ENCODE measurements around the gene KRTDAP.
A peak's percentile ranks its signal among the peaks of the same experiment; 100 is the strongest.

Gene KRTDAP

DNA sequence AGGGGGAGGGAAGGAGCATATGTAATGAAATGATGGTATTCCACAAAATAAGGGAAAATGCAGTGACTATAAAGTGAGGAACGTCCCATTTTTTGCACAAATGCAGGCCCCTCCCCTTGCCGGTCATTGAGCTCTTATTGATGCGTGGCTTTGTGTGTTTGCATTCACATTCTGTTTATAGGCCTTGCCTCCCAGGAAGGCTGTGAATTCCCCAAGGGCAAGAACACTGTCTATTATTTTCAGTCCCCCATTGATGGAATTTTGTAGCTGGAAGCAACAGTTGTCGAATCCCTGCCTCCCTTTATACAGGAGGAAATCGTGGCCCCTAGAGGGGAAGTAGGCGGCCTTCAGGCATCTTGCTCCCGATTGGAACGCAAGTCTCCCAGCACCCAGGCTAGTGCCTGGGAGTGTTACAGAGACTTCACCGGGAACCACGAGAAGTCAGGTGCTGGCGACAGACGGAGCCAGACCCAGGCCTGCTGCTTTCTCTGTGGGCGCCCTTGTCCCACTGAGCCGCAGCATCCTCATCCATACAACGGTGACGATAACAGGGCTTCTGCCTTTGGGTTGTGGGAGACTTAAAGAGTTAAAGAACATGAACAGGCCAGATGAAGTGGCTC lies 31.0 kb upstream of the KRTDAP start:
- no peak for TF ChIP-seq CTCF (conservative IDR thresholded peaks at IDR 0.05; ENCODE audit: low read length)

DNA sequence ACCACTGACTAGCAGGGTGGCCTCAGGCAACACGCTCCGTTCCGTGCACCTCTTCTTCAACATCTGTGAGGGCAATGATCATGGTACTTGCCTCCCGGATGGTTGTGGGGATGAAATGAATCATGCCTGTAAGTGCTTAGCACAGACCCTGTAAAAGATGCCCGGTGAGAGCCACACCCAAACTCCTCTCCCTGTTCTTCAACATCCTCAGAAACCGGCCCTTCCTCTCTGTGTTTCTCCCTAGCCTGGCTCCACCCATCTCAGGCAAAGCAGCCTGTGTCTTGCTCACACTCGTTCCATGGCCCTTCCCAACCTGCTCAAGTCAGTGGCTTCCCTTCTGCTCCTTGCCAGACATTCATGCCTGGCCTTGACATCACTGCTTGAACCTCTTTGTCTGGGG lies 29.0 kb upstream of the KRTDAP start:
- no peak overlapping the region for H3K4me3 ChIP-seq (ENCODE audit: low read length)
- no peak for TF ChIP-seq CTCF (conservative IDR thresholded peaks at IDR 0.05; ENCODE audit: low read length)
- peak; percentile 48 for DNase-seq (ENCODE audit: low read depth)

More for the DNA sequence above, 31.0 kb upstream of the KRTDAP start:
- H3K4me3 ChIP-seq (ENCODE audit: low read length), result no peak overlapping the region
- DNase-seq (ENCODE audit: low read depth), result no peak

- no peak for TF ChIP-seq CTCF (conservative IDR thresholded peaks at IDR 0.05; ENCODE audit: low read length)
- peak; percentile 98 for DNase-seq (ENCODE audit: low read depth)
- no peak overlapping the region for H3K4me3 ChIP-seq (ENCODE audit: low read length)
These were observed 28.0 kb upstream of the KRTDAP start for GRCh38 chr19:35518313-35518712.

- DNase-seq (ENCODE audit: low read depth), result no peak
- no peak for TF ChIP-seq CTCF (conservative IDR thresholded peaks at IDR 0.05; ENCODE audit: low read length)
These were observed 27.1 kb upstream of the KRTDAP start for GRCh38 chr19:35517342-35517741.

GRCh38 chr19:35516310-35516709 lies 26.0 kb upstream of the KRTDAP start:
- no peak for TF ChIP-seq CTCF (conservative IDR thresholded peaks at IDR 0.05; ENCODE audit: low read length)

More at GRCh38 chr19:35517342-35517741, 27.1 kb upstream of the KRTDAP start:
- H3K4me3 ChIP-seq (ENCODE audit: low read length), result no peak overlapping the region

GRCh38 chr19:35514282-35514809 lies 24.1 kb upstream of the KRTDAP start:
- peak; percentile 36 for DNase-seq (ENCODE audit: low read depth)
- TF ChIP-seq CTCF (conservative IDR thresholded peaks at IDR 0.05; ENCODE audit: low read length), result no peak
- H3K4me3 ChIP-seq (ENCODE audit: low read length), result peak overlapping the region; percentile 12; the same call in 1 of the 2 replicates

More at GRCh38 chr19:35516310-35516709, 26.0 kb upstream of the KRTDAP start:
- no peak for DNase-seq (ENCODE audit: low read depth)
- no peak overlapping the region for H3K4me3 ChIP-seq (ENCODE audit: low read length)

- H3K4me3 ChIP-seq (ENCODE audit: low read length), result peak within 1 kb of the TSS; percentile 12; the same call in 1 of the 2 replicates
- DNase-seq (ENCODE audit: low read depth), result peak; percentile 73
- no peak; the same call in 1 of the 2 replicates for TF ChIP-seq CTCF (conservative IDR thresholded peaks at IDR 0.05; ENCODE audit: low read length)
These were observed 23.5 kb upstream of the KRTDAP start, which contains the start of gene DMKN for GRCh38 chr19:35513628-35514281. Gene DMKN, minus strand, starts transcription at chr19:35513649. Its CDS starts 174 bp downstream, at chr19:35513475.
